ENCODE data around the gene ZC3H14.

ZC3H14 gene

DNA sequence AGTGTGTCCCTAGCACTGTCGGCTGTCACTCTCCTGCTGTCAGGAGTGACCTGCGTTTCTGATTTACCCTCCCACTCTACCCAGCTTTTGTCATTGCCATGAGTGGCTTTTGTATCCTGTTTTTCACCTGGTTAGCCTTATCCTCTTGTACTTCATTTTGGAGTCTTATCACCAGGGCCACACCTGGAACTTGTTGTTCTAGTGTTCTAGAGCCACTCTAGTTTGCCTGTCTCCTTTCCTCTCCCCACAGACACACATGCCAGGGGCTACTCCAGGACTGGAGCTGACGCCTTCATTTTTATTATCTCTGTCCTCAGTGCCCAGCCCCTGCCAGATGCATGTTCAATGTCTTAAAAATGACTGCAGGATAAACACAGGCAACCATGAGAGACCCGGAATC, 34.2 kb downstream of the ZC3H14 start:
- TF ChIP-seq, protein P1, sequence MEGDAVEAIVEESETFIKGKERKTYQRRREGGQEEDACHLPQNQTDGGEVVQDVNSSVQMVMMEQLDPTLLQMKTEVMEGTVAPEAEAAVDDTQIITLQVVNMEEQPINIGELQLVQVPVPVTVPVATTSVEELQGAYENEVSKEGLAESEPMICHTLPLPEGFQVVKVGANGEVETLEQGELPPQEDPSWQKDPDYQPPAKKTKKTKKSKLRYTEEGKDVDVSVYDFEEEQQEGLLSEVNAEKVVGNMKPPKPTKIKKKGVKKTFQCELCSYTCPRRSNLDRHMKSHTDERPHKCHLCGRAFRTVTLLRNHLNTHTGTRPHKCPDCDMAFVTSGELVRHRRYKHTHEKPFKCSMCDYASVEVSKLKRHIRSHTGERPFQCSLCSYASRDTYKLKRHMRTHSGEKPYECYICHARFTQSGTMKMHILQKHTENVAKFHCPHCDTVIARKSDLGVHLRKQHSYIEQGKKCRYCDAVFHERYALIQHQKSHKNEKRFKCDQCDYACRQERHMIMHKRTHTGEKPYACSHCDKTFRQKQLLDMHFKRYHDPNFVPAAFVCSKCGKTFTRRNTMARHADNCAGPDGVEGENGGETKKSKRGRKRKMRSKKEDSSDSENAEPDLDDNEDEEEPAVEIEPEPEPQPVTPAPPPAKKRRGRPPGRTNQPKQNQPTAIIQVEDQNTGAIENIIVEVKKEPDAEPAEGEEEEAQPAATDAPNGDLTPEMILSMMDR (IDR thresholded peaks at IDR 0.05; ENCODE audit: low read depth, low read length): no peak
- H3K4me3 ChIP-seq (ENCODE audit: low read depth, low read length): no peak overlapping the region

DNA sequence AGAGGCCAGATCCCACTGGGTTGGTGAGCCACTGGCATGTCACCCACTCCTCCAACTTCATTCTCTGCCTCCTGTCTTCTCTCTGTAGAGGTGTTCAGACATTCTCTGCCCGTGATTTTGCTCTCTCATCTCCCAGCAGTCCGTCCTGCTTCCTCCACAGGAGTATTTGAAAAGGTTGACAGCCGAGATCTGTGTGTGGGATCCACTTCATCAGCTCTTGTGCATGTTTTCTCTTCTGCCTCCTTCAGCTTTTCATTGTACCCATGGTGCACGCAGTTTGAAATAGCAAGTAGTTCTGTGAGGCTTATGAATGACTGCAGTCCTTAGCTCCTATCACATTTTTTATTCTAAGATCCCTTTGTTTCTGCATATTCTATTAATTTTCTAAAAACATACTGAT, 34.8 kb downstream of the ZC3H14 start:
- TF ChIP-seq, protein P1 (IDR thresholded peaks at IDR 0.05; ENCODE audit: low read depth, low read length): no peak
- H3K4me3 ChIP-seq (ENCODE audit: low read depth, low read length): no peak overlapping the region

DNA sequence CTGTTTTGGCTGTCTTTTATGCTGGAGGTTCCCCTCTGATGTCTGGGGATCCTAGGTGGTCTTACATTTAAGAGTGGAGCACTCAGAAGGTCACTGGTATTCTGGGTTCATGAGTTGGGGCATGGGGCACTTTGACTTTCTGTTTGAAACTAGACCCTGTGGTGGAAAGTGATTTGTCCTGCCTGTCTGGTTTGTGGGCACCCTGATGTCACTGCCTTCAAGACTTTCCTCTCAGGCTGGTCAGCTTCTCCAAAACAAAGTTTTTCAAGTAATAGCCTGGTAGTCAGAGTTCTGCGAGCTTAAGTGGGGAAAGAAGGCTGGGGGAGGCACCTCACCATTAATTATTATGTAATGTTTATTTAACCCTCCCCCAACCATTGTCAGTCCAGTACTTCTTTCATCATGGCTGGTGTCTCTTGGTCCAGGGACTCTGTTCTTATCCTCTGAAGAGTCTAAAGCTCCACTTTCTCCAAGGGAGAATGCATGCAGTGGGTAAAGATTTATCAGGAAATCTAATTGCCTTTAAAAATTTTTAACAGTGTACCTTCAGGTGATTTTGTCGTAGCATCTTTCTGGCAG, 35.3 kb downstream of the ZC3H14 start:
- TF ChIP-seq, protein P1 (IDR thresholded peaks at IDR 0.05; ENCODE audit: low read depth, low read length): no peak
- no peak overlapping the region for H3K4me3 ChIP-seq (ENCODE audit: low read depth, low read length)

DNA sequence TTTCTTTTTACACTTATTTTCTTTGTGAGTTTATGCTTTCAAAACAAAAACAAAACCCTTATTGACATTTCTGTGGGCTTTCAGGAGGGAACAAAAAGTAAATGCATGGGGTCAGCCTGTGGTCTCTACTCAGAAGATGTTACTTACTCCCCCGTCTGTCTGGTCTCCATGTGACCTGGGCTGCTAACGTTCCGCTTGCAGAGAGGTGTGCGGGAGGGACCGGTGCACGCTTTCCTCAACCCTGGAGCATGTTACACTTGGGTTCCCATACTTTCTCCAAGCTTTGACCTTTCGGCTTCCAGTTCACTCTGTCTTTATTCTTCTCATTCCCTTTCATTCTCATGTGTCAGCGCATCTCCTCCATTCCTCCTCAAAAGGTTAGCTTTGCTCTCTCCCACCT, 36.5 kb downstream of the ZC3H14 start:
- no peak overlapping the region for H3K4me3 ChIP-seq (ENCODE audit: low read depth, low read length)
- TF ChIP-seq, protein P1 (IDR thresholded peaks at IDR 0.05; ENCODE audit: low read depth, low read length): no peak

DNA sequence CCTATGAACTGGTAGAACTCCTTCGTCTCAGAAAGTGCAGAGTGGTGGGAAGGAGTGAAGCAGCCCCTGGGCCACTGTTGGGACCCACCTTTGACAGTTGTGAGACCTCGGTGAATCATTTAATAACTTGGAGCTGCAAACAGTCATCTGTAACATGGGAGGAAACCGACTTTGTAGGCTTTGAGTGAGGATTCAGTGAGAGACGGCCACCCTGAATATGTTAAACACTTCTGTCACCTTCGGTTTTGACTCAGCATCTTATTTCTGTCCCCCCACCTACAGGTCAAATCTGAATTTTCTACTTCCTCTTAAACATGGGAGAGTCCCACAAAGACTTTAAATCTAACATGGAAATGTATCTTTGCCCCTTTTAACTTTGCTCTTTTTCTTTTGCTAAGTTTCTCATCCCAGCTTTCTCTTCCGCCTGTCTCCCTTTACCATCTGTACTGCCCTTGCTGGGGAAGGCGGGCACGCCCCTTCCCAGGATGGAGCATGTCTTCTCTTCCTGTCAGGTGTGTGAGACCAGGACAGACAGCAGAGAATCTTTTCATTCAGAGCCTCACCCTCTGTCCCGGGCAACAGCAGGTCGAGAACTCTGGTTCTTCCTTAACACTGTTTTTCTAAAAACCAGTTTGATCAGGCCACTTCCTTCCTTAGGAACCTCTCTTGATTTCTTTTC, 37.1 kb downstream of the ZC3H14 start:
- TF ChIP-seq, protein P1 (IDR thresholded peaks at IDR 0.05; ENCODE audit: low read depth, low read length): no peak
- no peak overlapping the region for H3K4me3 ChIP-seq (ENCODE audit: low read depth, low read length)

DNA sequence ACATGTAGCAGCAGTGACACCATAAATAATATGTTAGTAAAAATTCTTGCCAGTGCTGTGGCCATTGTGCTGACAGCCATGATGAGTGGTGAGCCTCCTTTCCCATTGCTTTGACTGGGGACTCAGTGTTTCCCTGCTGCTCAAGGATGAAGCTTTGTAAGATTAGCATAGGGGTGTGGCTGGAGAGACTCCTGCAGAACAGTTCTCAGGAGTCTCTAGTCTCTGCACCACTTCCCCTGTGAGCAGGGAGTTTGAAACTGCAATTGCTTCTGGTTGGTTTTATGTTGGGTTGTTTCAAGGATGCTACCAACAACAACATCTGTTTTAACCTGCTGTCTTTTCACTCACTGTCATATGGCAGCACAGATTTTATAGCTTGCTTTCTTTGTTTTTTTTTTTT, 41.4 kb downstream of the ZC3H14 start:
- TF ChIP-seq, protein P1 (IDR thresholded peaks at IDR 0.05; ENCODE audit: low read depth, low read length): no peak
- H3K4me3 ChIP-seq (ENCODE audit: low read depth, low read length): no peak overlapping the region

DNA sequence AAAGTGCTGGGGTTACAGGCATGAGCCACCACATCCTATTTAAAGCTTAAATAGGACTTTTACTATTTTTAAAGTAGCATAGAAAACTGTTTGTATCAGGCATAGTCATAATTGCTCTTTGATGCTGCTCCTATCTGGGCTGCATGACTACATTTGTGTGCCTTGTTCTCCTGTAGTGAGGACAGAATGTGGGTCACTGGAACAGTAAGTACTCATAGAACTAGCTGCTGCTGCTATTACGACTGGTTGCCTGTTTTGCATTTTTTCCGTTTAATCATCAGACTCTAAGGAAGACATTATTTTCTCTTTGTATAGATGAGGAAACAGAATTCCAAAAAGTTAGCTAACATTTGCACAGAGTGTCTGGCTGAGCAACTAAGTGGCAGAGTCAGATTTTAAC, 42.8 kb downstream of the ZC3H14 start:
- TF ChIP-seq, protein P1 (IDR thresholded peaks at IDR 0.05; ENCODE audit: low read depth, low read length): no peak
- no peak overlapping the region for H3K4me3 ChIP-seq (ENCODE audit: low read depth, low read length)
